ENCODE measurements around the gene CCSER1. TPM values are rescaled to one million over a fixed set of nuclear protein-coding genes. Genes with fewer than 3 reads are reported as not detected.

The CCSER1 gene
- total and polyA plus RNA-seq, 7 donors = 0.06 to 2.5 (median 0.30) TPM

GRCh38 chr4:90118527-90119195 lies 8.5 kb upstream of the CCSER1 start:
- no peaks in the 10 kb centered on the region for H3K27me3 ChIP-seq (ENCODE audit: insufficient read depth in 3 of 3, low read length in 2 of 3)
- TF ChIP-seq CTCF (IDR thresholded peaks at IDR 0.05) = no peak
- H3K9me3 ChIP-seq = no peaks in the 10 kb centered on the region
- no peak for ATAC-seq
- H3K4me3 ChIP-seq = no peak overlapping the region
- intact Hi-C loops (cut with DNase I) = loop anchor here in 1 of 2 donors (10.0 kb wide), 1 partner anchor 176 kb away; no protein-coding TSS in a partner anchor
- no peak for DNase-seq
- H3K36me3 ChIP-seq (ENCODE audit: insufficient read depth in 1 of 2, low read depth in 1 of 2) = no peaks in the 10 kb centered on the region
- no peak overlapping the region for H3K27ac ChIP-seq
- 37 to 48% (median 37%) methylated on average over 4 of the region's 4 CpGs for WGBS, 3 donors
- no peaks in the 10 kb centered on the region for H3K4me1 ChIP-seq

- peaks cover 0 to 3% (median 0%) of the 10 kb centered on the region in 3 donors for H3K27me3 ChIP-seq (ENCODE audit: insufficient read depth in 3 of 3, low read length in 2 of 3)
- H3K9me3 ChIP-seq = no peaks in the 10 kb centered on the region
- no peak overlapping the region for H3K4me3 ChIP-seq
- ATAC-seq (no peak), DNase-seq (no peak)
- TF ChIP-seq CTCF (IDR thresholded peaks at IDR 0.05) = no peak
- H3K4me1 ChIP-seq = no peaks in the 10 kb centered on the region
- intact Hi-C loops (cut with DNase I) = no loop called here
- no peaks in the 10 kb centered on the region for H3K36me3 ChIP-seq (ENCODE audit: insufficient read depth in 1 of 2, low read depth in 1 of 2)
- H3K27ac ChIP-seq = no peak overlapping the region
Measured at GRCh38 chr4:90120037-90120436, 7.2 kb upstream of the CCSER1 start.

- ATAC-seq = no peak
Measured at GRCh38 chr4:90120815-90121214, 6.4 kb upstream of the CCSER1 start.

GRCh38 chr4:90121676-90122354 lies 5.4 kb upstream of the CCSER1 start:
- TF ChIP-seq CTCF (IDR thresholded peaks at IDR 0.05) = no peak
- H3K27ac ChIP-seq = no peak overlapping the region
- WGBS, 3 donors = 69 to 73% (median 70%) methylated on average over 3 of the region's 3 CpGs

More at GRCh38 chr4:90120815-90121214, 6.4 kb upstream of the CCSER1 start:
- H3K4me1 ChIP-seq = no peaks in the 10 kb centered on the region
- peaks cover 0 to 7% (median 3%) of the 10 kb centered on the region in 3 donors for H3K27me3 ChIP-seq (ENCODE audit: insufficient read depth in 3 of 3, low read length in 2 of 3)
- H3K4me3 ChIP-seq = no peak overlapping the region
- H3K36me3 ChIP-seq (ENCODE audit: insufficient read depth in 1 of 2, low read depth in 1 of 2) = no peaks in the 10 kb centered on the region
- TF ChIP-seq CTCF (IDR thresholded peaks at IDR 0.05) = no peak
- 45 to 59% (median 57%) methylated on average over 1 of the region's 1 CpG for WGBS, 3 donors
- DNase-seq = no peak
- intact Hi-C loops (cut with DNase I) = no loop called here
- H3K9me3 ChIP-seq = no peaks in the 10 kb centered on the region
- H3K27ac ChIP-seq = no peak overlapping the region

More at GRCh38 chr4:90121676-90122354, 5.4 kb upstream of the CCSER1 start:
- ATAC-seq (no peak), DNase-seq (no peak)
- intact Hi-C loops (cut with DNase I) = no loop called here
- H3K27me3 ChIP-seq (ENCODE audit: insufficient read depth in 3 of 3, low read length in 2 of 3) = peaks cover 0 to 17% (median 3%) of the 10 kb centered on the region in 3 donors
- no peak overlapping the region for H3K4me3 ChIP-seq
- no peaks in the 10 kb centered on the region for H3K4me1 ChIP-seq
- no peaks in the 10 kb centered on the region for H3K36me3 ChIP-seq (ENCODE audit: insufficient read depth in 1 of 2, low read depth in 1 of 2)
- no peaks in the 10 kb centered on the region for H3K9me3 ChIP-seq
